Measurements from ENCODE around the gene ABLIM3. TPM values are rescaled to one million over a fixed set of nuclear protein-coding genes. Genes with fewer than 3 reads are reported as not detected.

The ABLIM3 gene
- total RNA-seq, 1 donor from 2014 or later, result 50.8 TPM

DNA sequence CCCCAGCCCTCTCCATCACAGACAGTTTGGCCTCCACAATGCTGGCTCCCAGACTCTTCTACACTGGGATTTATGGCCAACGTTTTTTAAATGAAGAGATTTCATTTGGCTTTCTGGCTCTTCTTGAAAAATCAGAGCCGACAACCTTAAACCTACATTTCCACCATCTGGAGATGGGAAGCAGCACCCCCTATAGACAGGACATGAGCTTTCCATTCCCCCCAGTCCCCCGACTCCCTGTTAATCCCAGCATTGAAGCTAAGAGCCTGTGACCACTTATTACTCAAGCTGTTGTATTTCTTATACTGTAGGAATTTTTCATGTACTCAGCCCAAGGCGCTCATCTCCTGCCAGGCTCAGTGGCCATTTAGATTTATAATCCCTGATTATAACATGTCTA lies 96.4 kb downstream of the ABLIM3 start:
- H3K27me3 ChIP-seq, result no peaks in the 10 kb centered on the region
- H3K9me3 ChIP-seq, result no peaks in the 10 kb centered on the region
- intact Hi-C loops (cut with DNase I), result no loop called here
- H3K4me1 ChIP-seq, result no peaks in the 10 kb centered on the region
- TF ChIP-seq POLR2AphosphoS5 (IDR thresholded peaks at IDR 0.05; ENCODE audit: insufficient read depth in 1 of 2, low read depth in 1 of 2) (no peak), POLR2A (IDR thresholded peaks at IDR 0.05) (no peak)
- TF ChIP-seq, protein P1, sequence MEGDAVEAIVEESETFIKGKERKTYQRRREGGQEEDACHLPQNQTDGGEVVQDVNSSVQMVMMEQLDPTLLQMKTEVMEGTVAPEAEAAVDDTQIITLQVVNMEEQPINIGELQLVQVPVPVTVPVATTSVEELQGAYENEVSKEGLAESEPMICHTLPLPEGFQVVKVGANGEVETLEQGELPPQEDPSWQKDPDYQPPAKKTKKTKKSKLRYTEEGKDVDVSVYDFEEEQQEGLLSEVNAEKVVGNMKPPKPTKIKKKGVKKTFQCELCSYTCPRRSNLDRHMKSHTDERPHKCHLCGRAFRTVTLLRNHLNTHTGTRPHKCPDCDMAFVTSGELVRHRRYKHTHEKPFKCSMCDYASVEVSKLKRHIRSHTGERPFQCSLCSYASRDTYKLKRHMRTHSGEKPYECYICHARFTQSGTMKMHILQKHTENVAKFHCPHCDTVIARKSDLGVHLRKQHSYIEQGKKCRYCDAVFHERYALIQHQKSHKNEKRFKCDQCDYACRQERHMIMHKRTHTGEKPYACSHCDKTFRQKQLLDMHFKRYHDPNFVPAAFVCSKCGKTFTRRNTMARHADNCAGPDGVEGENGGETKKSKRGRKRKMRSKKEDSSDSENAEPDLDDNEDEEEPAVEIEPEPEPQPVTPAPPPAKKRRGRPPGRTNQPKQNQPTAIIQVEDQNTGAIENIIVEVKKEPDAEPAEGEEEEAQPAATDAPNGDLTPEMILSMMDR (IDR thresholded peaks at IDR 0.05), result no peak
- H3K27ac ChIP-seq, result no peak overlapping the region
- no peaks in the 10 kb centered on the region for H3K36me3 ChIP-seq
- DNase-seq (ENCODE audit: extremely low spot score in 2 of 2), result no peak
- no peak overlapping the region for H3K4me3 ChIP-seq

DNA sequence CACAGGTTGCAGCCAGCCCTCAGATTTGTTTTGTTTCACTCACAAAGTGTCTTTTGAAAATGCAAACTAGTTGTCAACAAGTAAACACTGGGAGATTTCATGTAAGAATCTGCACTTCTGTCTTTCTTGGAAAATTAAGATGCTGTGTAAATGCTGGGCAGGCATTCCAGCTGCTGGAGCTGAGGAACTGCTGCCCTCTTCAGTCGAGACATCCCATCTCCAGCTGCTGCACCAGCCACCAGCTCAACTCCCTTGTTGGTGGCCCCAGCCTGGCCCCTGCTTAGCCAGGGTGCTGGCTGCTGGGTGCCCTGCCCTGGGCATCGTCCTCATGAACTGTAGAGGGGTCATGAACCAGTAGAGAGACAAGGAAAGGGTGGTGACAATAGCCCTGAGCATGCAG lies 97.2 kb downstream of the ABLIM3 start:
- H3K36me3 ChIP-seq, result no peaks in the 10 kb centered on the region
- no peak overlapping the region for H3K27ac ChIP-seq
- no peaks in the 10 kb centered on the region for H3K4me1 ChIP-seq
- no peak for DNase-seq (ENCODE audit: extremely low spot score in 2 of 2)
- H3K4me3 ChIP-seq, result no peak overlapping the region
- intact Hi-C loops (cut with DNase I), result no loop called here
- TF ChIP-seq, protein P1 (IDR thresholded peaks at IDR 0.05), result no peak
- TF ChIP-seq POLR2A (IDR thresholded peaks at IDR 0.05), result no peak
- no peak for TF ChIP-seq POLR2AphosphoS5 (IDR thresholded peaks at IDR 0.05; ENCODE audit: insufficient read depth in 1 of 2, low read depth in 1 of 2)
- no peaks in the 10 kb centered on the region for H3K9me3 ChIP-seq
- H3K27me3 ChIP-seq, result no peaks in the 10 kb centered on the region

DNA sequence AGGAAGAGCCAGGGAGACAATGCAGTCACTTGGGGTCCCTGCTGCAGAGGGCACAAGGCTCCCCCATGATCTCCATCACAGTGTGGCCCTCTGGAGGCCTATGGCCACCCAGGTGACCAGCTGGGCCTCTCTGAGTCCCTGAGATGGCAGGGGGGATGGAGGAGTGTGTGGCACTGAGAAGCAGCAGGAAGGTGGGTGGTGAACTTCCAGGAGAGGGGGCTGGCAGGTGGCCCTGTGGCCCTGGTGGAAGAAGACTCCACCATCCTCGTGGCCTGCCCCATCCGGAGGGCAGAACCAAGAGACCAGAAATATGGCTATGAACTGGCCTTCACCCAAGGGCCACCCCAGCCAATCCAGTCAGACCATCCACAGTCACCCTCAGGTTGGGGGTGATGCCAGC lies 98.6 kb downstream of the ABLIM3 start:
- H3K36me3 ChIP-seq, result no peaks in the 10 kb centered on the region
- H3K4me3 ChIP-seq, result no peak overlapping the region
- TF ChIP-seq POLR2AphosphoS5 (IDR thresholded peaks at IDR 0.05; ENCODE audit: insufficient read depth in 1 of 2, low read depth in 1 of 2), result no peak
- no peaks in the 10 kb centered on the region for H3K4me1 ChIP-seq
- H3K27me3 ChIP-seq, result no peaks in the 10 kb centered on the region
- DNase-seq (ENCODE audit: extremely low spot score in 2 of 2), result no peak
- no peak overlapping the region for H3K27ac ChIP-seq
- intact Hi-C loops (cut with DNase I), result no loop called here
- H3K9me3 ChIP-seq, result no peaks in the 10 kb centered on the region

DNA sequence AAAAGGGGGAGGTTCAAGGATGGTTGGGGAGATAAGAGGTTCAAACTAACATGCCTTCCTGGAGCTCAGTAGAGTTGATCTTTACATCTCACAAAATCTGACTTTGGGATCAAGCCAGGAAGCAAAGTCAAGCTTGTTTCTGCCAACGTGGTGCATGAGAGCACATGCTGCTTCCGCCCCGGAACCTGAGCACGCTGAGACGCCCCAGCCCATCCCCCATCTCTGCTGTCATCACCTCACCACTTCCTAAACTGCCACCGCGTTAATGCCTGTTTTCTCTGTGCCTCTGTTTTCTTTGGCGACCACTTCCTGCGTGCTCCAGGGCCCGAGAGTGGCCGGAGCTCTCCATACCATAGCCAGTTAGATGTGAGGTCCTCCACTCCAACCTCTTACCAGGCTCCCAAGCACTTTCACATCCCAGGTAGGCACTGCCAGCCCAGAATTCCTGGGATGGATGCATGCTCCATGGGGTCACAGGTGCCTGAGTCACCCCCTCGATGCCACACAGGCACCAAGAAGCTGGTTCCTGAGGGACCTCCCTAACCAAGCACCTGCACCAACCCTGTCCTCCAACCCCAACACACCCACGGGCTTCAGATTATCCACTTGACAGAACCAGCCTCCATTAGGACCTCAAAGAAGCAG lies 99.2 kb downstream of the ABLIM3 start:
- Histone ChIP-seq H3K4me3 (no peak overlapping the region), H3K36me3 (no peaks in the 10 kb centered on the region), H3K9me3 (no peaks in the 10 kb centered on the region), H3K4me1 (no peaks in the 10 kb centered on the region), H3K27me3 (no peaks in the 10 kb centered on the region), H3K27ac (no peak overlapping the region)
- no peak for TF ChIP-seq POLR2AphosphoS5 (IDR thresholded peaks at IDR 0.05; ENCODE audit: insufficient read depth in 1 of 2, low read depth in 1 of 2)
- TF ChIP-seq POLR2A (IDR thresholded peaks at IDR 0.05), result no peak
- TF ChIP-seq, protein P1 (IDR thresholded peaks at IDR 0.05), result no peak
- intact Hi-C loops (cut with DNase I), result no loop called here
- DNase-seq (ENCODE audit: extremely low spot score in 2 of 2), result no peak

DNA sequence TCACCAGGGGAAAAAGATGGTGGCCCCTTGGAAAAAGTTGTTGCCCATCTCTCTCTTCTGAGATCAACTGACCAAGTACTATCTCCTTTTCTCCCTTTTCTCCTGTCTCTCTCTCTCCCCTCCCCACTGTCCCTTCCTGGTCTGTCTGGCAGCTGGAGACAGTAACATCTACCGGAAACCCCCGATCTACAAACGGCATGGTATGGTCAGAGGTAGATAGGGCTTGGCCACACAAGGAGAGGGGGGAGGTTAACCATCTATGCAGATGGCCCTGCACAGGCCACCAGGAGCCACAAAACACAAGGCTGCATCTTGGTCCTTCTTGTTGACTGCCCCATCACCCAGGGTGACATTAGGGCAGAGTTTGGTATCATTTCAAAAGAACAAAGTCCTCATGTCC lies 101.0 kb downstream of the ABLIM3 start:
- Histone ChIP-seq H3K27me3 (no peaks in the 10 kb centered on the region), H3K4me1 (no peaks in the 10 kb centered on the region), H3K36me3 (peaks cover 0 to 2% of the 10 kb centered on the region in 2 donors), H3K27ac (no peak overlapping the region), H3K9me3 (no peaks in the 10 kb centered on the region), H3K4me3 (no peak overlapping the region)
- DNase-seq (ENCODE audit: extremely low spot score in 2 of 2), result no peak
- intact Hi-C loops (cut with DNase I), result no loop called here
- no peak for TF ChIP-seq POLR2AphosphoS5 (IDR thresholded peaks at IDR 0.05; ENCODE audit: insufficient read depth in 1 of 2, low read depth in 1 of 2)

DNA sequence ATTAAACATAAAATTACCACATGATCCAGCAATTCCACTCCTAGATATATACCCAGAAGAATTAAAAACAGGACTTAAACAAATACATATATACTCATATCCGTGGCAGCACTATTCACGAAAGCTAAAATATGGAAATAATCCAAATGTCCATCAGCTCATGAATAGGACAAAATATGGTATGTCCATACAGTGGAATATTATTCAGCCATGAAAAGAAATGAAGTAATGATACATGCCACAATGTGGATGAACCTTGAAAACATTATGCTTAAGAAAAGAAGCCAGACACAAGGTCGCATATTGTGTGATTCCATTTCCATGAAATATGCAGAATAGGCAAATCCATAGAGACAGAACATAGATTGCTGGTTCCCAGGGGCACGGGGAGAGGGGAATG lies 105.6 kb downstream of the ABLIM3 start:
- intact Hi-C loops (cut with DNase I), result no loop called here
- Histone ChIP-seq H3K36me3 (peaks cover 0 to 7% of the 10 kb centered on the region in 2 donors), H3K27ac (no peak overlapping the region), H3K27me3 (no peaks in the 10 kb centered on the region), H3K9me3 (no peaks in the 10 kb centered on the region), H3K4me3 (no peak overlapping the region), H3K4me1 (no peaks in the 10 kb centered on the region)
- DNase-seq (ENCODE audit: extremely low spot score in 2 of 2), result no peak
- TF ChIP-seq, protein P1 (IDR thresholded peaks at IDR 0.05), result no peak
- TF ChIP-seq POLR2A (IDR thresholded peaks at IDR 0.05), result no peak
